Tongue (tissue), 2 donors: ENCODE data around the gene NCBP2L. TPM values are rescaled to one million over a fixed set of nuclear protein-coding genes. Genes with fewer than 3 reads are reported as not detected.

ENCODE experiments used
- DNase-seq: peaks from one replicate; pipeline ENCODE4 v3.0.0-alpha.2; 2015
- total RNA-seq: library from RNA; depleted of rRNA; stranded (reverse); fragments of >200 nt; gene quantifications from one replicate; pipeline ENCODE4 v1.2.3, GENCODE V29; 2014

Gene NCBP2L
- not detected for total RNA-seq

GRCh38 chrX:107777536-107777832 lies at the start of gene NCBP2L:
Gene NCBP2L (plus strand): TSS chrX:107777733. CDS start chrX:107794221, 16,488 bp downstream.
- no peak for DNase-seq

- no peak for DNase-seq
Observed at GRCh38 chrX:107728371-107729099, 49.0 kb upstream of the NCBP2L start.

- DNase-seq: no peak
Observed at GRCh38 chrX:107729558-107730297, 47.8 kb upstream of the NCBP2L start.

GRCh38 chrX:107730298-107730655 lies 47.3 kb upstream of the NCBP2L start:
- DNase-seq: no peak

GRCh38 chrX:107730991-107731766 lies 46.4 kb upstream of the NCBP2L start:
- no peak for DNase-seq

- peak; percentile 66 for DNase-seq
Observed at GRCh38 chrX:107731831-107732502, 45.6 kb upstream of the NCBP2L start.

- no peak for DNase-seq
Observed at GRCh38 chrX:107733686-107734085, 43.8 kb upstream of the NCBP2L start.

GRCh38 chrX:107734646-107735045 lies 42.9 kb upstream of the NCBP2L start:
- no peak for DNase-seq

GRCh38 chrX:107736781-107737531 lies 40.6 kb upstream of the NCBP2L start:
- DNase-seq: no peak

- DNase-seq: no peak
Observed at GRCh38 chrX:107738272-107738671, 39.3 kb upstream of the NCBP2L start.

GRCh38 chrX:107738768-107739167 lies 38.8 kb upstream of the NCBP2L start:
- no peak for DNase-seq

- DNase-seq: no peak
Observed at GRCh38 chrX:107739541-107739940, 38.0 kb upstream of the NCBP2L start.

GRCh38 chrX:107741404-107741790 lies 36.1 kb upstream of the NCBP2L start:
- no peak for DNase-seq

GRCh38 chrX:107742700-107743191 lies 34.8 kb upstream of the NCBP2L start:
- peak; percentile 40 for DNase-seq

GRCh38 chrX:107743995-107744394 lies 33.5 kb upstream of the NCBP2L start:
- no peak for DNase-seq

- DNase-seq: no peak
Observed at GRCh38 chrX:107744868-107745267, 32.7 kb upstream of the NCBP2L start.

- peak; percentile 70 for DNase-seq
Observed at GRCh38 chrX:107747596-107748161, 29.9 kb upstream of the NCBP2L start.

GRCh38 chrX:107748506-107748905 lies 29.0 kb upstream of the NCBP2L start:
- no peak for DNase-seq

GRCh38 chrX:107750263-107750662 lies 27.3 kb upstream of the NCBP2L start:
- DNase-seq: no peak

- peak; percentile 65 for DNase-seq
Observed at GRCh38 chrX:107750861-107751445, 26.6 kb upstream of the NCBP2L start.

GRCh38 chrX:107752043-107752442 lies 25.5 kb upstream of the NCBP2L start:
- DNase-seq: no peak
